ENCODE measurements around the gene NECAP2. TPM values are rescaled to one million over a fixed set of nuclear protein-coding genes. Genes with fewer than 3 reads are reported as not detected.

The NECAP2 gene
- 100 to 1,000 TPM; 123 to 132 TPM for total RNA-seq

DNA sequence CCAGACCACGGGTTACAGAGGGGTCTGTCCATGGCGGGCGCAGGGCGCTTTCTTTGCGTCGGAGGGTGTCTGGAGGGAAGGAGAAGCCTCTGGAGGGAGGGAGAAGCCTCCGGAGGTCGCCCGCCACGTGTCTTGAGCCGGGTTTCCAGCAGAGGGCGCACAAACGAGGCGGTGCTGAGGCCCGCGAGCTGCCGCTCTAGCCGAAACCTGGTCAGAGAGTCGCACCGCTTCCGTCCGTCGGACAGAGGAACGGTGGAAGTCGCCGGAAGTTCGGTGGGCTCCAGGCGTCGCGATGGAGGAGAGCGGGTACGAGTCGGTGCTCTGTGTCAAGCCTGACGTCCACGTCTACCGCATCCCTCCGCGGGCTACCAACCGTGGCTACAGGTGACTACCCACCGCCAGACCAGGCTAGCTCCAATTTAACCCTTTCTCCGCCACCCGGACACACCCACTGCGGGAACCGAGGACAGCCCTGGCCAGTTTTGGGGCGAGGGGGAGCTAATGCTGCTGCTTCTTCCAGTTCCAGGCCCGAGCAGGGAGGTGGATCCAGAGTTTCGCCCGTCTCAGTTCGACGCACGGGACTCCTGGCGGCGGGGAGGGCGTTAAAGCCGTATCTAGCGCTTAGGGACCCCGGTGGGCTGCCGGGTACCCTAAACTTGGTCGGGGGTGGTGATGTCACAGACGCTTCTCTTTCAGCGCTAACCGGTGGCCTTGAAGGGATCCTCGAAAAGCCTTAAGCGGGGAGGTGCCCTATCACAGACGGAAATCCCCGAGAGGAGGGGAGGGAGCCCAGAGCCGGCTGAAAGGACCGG lies at the start of gene NECAP2:
TSS of gene NECAP2 (plus strand) at position 255 of the 812 bp plus-strand sequence. CDS start at position 293, 38 bp downstream.
- H3K9me3 Mint-ChIP-seq = no peaks in the 10 kb centered on the region
- POLR2A ChIA-PET = interaction anchor here (1.0 to 3.9 kb wide), 19 partner anchors 9 to 607 kb away, joined by 3 to 36 read pairs (median 6); partner anchors contain the start of genes FBXO42, RNU1-1 and SZRD1
- peaks cover 38% of the 10 kb centered on the region for H3K36me3 Mint-ChIP-seq (ENCODE audit: low read depth)
- peak; percentile 94 for DNase-seq
- H3K27me3 Mint-ChIP-seq = no peaks in the 10 kb centered on the region
- peak within 1 kb of the TSS; percentile 88 for H3K27ac Mint-ChIP-seq
- H3K4me1 Mint-ChIP-seq = peaks cover 49% of the 10 kb centered on the region
- peak within 1 kb of the TSS; percentile 91 for H3K4me3 Mint-ChIP-seq
- CTCF ChIA-PET = interaction anchor here (0.6 to 3.3 kb wide), 17 partner anchors 8 to 268 kb away, joined by 3 to 15 read pairs (median 4); partner anchors contain the start of gene FBXO42

- POLR2A ChIA-PET = interaction anchor here (1.1 to 1.9 kb wide), 4 partner anchors 10 to 43 kb away, joined by 3 to 6 read pairs (median 4); no protein-coding TSS in a partner anchor
- H3K4me3 Mint-ChIP-seq = no peak overlapping the region
Measured at GRCh38 chr1:16391411-16391810, 49.1 kb upstream of the NECAP2 start.

DNA sequence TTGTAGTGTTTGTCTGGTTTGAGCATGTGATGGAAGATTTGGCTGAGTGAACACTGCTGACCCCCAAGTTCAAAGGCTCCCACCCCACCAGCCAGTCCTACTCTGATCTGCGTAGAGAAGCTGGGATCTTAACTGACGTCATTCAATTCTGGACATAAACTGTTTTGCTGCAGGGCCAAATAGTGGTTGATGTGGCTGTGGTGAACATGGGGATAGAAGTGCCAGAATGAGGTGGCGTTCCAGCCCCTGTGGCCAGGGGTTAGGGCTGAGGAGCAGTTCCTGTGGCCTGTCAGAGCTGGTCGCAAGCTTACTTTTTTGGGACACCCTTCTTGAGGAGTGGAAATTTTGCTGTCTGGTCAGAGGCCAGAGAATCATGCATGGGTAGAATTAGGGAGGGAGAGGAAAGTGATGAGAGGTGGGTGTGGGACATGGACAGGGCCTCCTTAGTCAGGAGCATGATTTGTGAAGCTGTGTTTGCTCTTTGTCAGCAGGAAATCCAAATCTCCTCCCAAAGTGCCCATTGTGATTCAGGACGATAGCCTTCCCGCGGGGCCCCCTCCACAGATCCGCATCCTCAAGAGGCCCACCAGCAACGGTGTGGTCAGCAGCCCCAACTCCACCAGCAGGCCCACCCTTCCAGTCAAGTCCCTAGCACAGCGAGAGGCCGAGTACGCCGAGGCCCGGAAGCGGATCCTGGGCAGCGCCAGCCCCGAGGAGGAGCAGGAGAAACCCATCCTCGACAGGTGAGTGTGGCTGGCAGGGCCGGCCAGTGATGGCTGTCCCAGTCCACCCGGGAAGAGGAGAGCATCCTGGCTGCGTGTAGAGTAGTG lies 47.6 kb upstream of the NECAP2 start:
- POLR2A ChIA-PET = interaction anchor here (0.7 to 1.9 kb wide), 3 partner anchors 25 to 512 kb away, joined by 3 to 6 read pairs (median 3); no protein-coding TSS in a partner anchor
- peak overlapping the region; percentile 78 for H3K27ac Mint-ChIP-seq
- CTCF ChIA-PET = no interaction called here
- no peaks in the 10 kb centered on the region for H3K9me3 Mint-ChIP-seq
- DNase-seq = no peak
- no peak overlapping the region for H3K4me3 Mint-ChIP-seq
- peaks cover 60% of the 10 kb centered on the region for H3K36me3 Mint-ChIP-seq (ENCODE audit: low read depth)
- H3K27me3 Mint-ChIP-seq = no peaks in the 10 kb centered on the region
- H3K4me1 Mint-ChIP-seq = peaks cover 52% of the 10 kb centered on the region

More at GRCh38 chr1:16391411-16391810, 49.1 kb upstream of the NECAP2 start:
- Mint-ChIP-seq H3K36me3 (ENCODE audit: low read depth) (peaks cover 46% of the 10 kb centered on the region), H3K9me3 (no peaks in the 10 kb centered on the region), H3K27me3 (no peaks in the 10 kb centered on the region), H3K4me1 (peaks cover 56% of the 10 kb centered on the region), H3K27ac (peak overlapping the region; percentile 78)
- CTCF ChIA-PET = interaction anchor here (1.2 kb wide), 1 partner anchor 49 kb away, joined by 4 read pairs; the partner anchor contains the start of gene NECAP2
- peak; percentile 25 for DNase-seq

DNA sequence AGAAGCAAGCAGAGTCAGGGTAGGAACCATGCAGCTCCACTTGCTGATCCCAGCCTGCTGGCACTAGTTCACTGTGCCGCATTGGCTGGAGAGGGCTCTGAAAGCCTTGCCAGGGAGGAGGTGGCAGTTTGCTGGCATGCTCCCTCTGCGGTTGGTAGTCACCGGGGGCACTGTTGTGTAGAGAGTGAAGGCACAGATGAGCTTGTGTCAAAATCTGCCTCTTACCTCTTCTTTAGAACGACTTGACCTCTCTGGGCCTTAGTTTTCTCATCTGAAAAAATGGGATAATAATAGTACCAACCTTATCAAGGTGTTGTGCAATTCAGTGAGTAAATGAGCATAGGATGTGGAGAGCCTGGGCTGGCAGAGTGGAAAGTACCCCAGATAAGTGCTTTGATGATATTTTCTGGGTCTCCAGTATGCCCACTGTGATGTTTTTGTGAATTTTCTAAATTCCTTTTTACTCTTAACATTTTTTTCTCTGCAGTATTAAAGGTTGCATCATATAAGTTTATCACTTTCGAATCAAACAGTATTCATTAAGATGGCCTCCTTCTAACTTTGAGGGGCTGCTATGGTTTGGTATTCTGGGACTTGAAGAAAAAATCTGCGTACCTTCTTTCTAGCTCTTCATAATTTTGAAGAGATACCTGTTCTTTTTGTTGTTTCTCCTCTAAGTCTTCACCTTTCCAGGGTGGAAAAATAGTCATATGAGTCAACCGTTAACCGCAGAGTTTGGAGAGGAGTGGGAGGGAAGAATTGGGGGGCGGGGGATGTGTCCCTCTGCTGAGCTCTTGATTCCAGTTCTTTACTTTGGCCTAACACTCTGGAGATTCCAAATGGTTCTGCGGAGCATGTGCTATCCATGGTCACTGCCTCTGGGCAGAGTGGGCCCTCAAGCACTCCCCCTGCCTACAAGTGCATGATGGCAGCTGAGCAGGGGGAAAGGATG lies 46.7 kb upstream of the NECAP2 start:
- H3K36me3 Mint-ChIP-seq (ENCODE audit: low read depth) = peaks cover 62% of the 10 kb centered on the region
- no peak for DNase-seq
- no peak overlapping the region for H3K4me3 Mint-ChIP-seq
- POLR2A ChIA-PET = interaction anchor here (1.6 kb wide), 1 partner anchor 27 kb away, joined by 3 read pairs; no protein-coding TSS in a partner anchor
- no peaks in the 10 kb centered on the region for H3K9me3 Mint-ChIP-seq
- no peaks in the 10 kb centered on the region for H3K27me3 Mint-ChIP-seq
- CTCF ChIA-PET = no interaction called here
- peaks cover 47% of the 10 kb centered on the region for H3K4me1 Mint-ChIP-seq
- H3K27ac Mint-ChIP-seq = no peak overlapping the region

DNA sequence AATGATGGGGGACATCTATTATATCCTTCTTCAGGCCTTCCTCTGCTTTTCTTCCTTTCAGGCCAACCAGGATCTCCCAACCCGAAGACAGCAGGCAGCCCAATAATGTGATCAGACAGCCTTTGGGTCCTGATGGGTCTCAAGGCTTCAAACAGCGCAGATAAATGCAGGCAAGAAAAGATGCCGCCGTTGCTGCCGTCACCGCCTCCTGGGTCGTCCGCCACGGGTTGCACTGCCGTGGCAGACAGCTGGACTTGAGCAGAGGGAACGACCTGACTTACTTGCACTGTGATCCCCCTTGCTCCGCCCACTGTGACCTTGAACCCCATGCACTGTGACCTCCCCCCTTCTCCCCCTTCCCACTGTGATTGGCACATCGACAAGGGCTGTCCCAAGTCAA lies 45.5 kb upstream of the NECAP2 start:
- ChIA-PET CTCF (no interaction called here), POLR2A (no interaction called here)
- Mint-ChIP-seq H3K36me3 (ENCODE audit: low read depth) (peaks cover 69% of the 10 kb centered on the region), H3K27ac (no peak overlapping the region), H3K9me3 (no peaks in the 10 kb centered on the region), H3K4me1 (peaks cover 41% of the 10 kb centered on the region), H3K4me3 (no peak overlapping the region), H3K27me3 (no peaks in the 10 kb centered on the region)
- no peak for DNase-seq

- POLR2A ChIA-PET = interaction anchor here (1.2 kb wide), 1 partner anchor 24 kb away, joined by 3 read pairs; no protein-coding TSS in a partner anchor
- H3K4me3 Mint-ChIP-seq = no peak overlapping the region
- H3K27ac Mint-ChIP-seq = peak overlapping the region; percentile 16
- no peaks in the 10 kb centered on the region for H3K27me3 Mint-ChIP-seq
- peaks cover 26% of the 10 kb centered on the region for H3K4me1 Mint-ChIP-seq
- peaks cover 64% of the 10 kb centered on the region for H3K36me3 Mint-ChIP-seq (ENCODE audit: low read depth)
- CTCF ChIA-PET = interaction anchor here (1.8 kb wide), 1 partner anchor 53 kb away, joined by 3 read pairs; no protein-coding TSS in a partner anchor
- no peaks in the 10 kb centered on the region for H3K9me3 Mint-ChIP-seq
- DNase-seq = no peak
Measured at GRCh38 chr1:16396591-16396990, 43.9 kb upstream of the NECAP2 start.

GRCh38 chr1:16397120-16397519 lies 43.4 kb upstream of the NECAP2 start:
- peaks cover 60% of the 10 kb centered on the region for H3K36me3 Mint-ChIP-seq (ENCODE audit: low read depth)
- CTCF ChIA-PET = interaction anchor here (1.8 kb wide), 1 partner anchor 53 kb away, joined by 3 read pairs; no protein-coding TSS in a partner anchor

GRCh38 chr1:16398371-16398953 lies 42.1 kb upstream of the NECAP2 start:
- no peak for DNase-seq
- Mint-ChIP-seq H3K4me1 (peaks cover 10% of the 10 kb centered on the region), H3K4me3 (no peak overlapping the region), H3K9me3 (no peaks in the 10 kb centered on the region), H3K27ac (no peak overlapping the region), H3K27me3 (no peaks in the 10 kb centered on the region), H3K36me3 (ENCODE audit: low read depth) (peaks cover 47% of the 10 kb centered on the region)
- POLR2A ChIA-PET = interaction anchor here (1.2 kb wide), 1 partner anchor 42 kb away, joined by 3 read pairs; the partner anchor contains the start of gene NECAP2
- CTCF ChIA-PET = no interaction called here

More at GRCh38 chr1:16397120-16397519, 43.4 kb upstream of the NECAP2 start:
- no peak for DNase-seq
- Mint-ChIP-seq H3K4me3 (no peak overlapping the region), H3K4me1 (peaks cover 21% of the 10 kb centered on the region), H3K27ac (no peak overlapping the region), H3K9me3 (no peaks in the 10 kb centered on the region), H3K27me3 (no peaks in the 10 kb centered on the region)
- POLR2A ChIA-PET = interaction anchor here (1.2 kb wide), 1 partner anchor 23 kb away, joined by 3 read pairs; no protein-coding TSS in a partner anchor

DNA sequence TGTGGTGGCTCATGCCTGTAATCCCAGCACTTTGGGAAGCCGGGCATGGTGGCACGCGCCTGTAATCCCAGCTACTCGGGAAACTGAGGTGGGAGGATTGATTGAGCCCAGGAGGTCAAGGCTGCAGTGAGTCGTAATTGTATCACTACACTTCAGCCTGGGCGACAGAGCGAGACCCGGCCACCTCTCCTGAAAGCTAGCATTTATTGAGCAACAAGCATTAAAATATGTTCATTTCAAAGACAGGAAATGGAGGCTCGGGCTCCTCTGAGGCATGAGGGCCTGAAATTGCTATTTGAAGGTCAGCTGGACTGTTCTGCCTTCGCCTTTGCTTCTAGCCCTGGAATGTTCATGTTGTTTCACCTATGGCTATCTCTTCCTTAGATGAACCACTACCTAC lies 37.8 kb upstream of the NECAP2 start:
- H3K9me3 Mint-ChIP-seq = no peaks in the 10 kb centered on the region
- H3K4me3 Mint-ChIP-seq = no peak overlapping the region
- H3K27me3 Mint-ChIP-seq = no peaks in the 10 kb centered on the region
- no peak for DNase-seq
- no peaks in the 10 kb centered on the region for H3K4me1 Mint-ChIP-seq
- POLR2A ChIA-PET = interaction anchor here (0.9 to 1.6 kb wide), 3 partner anchors 14 to 35 kb away, joined by 3 to 5 read pairs (median 5); no protein-coding TSS in a partner anchor
- CTCF ChIA-PET = interaction anchor here (0.6 kb wide), 1 partner anchor 55 kb away, joined by 3 read pairs; no protein-coding TSS in a partner anchor
- peaks cover 13% of the 10 kb centered on the region for H3K36me3 Mint-ChIP-seq (ENCODE audit: low read depth)
- H3K27ac Mint-ChIP-seq = no peak overlapping the region

GRCh38 chr1:16405441-16405840 lies 35.1 kb upstream of the NECAP2 start:
- DNase-seq = no peak
- POLR2A ChIA-PET = no interaction called here

GRCh38 chr1:16406868-16407267 lies 33.7 kb upstream of the NECAP2 start:
- no peaks in the 10 kb centered on the region for H3K36me3 Mint-ChIP-seq (ENCODE audit: low read depth)
- no peaks in the 10 kb centered on the region for H3K9me3 Mint-ChIP-seq
- no peak for DNase-seq
- H3K4me3 Mint-ChIP-seq = no peak overlapping the region
- H3K4me1 Mint-ChIP-seq = no peaks in the 10 kb centered on the region
- H3K27me3 Mint-ChIP-seq = peaks cover 5% of the 10 kb centered on the region
- ChIA-PET POLR2A (no interaction called here), CTCF (no interaction called here)
- H3K27ac Mint-ChIP-seq = no peak overlapping the region

More at GRCh38 chr1:16405441-16405840, 35.1 kb upstream of the NECAP2 start:
- Mint-ChIP-seq H3K9me3 (no peaks in the 10 kb centered on the region), H3K36me3 (ENCODE audit: low read depth) (no peaks in the 10 kb centered on the region), H3K27me3 (no peaks in the 10 kb centered on the region), H3K27ac (no peak overlapping the region), H3K4me1 (no peaks in the 10 kb centered on the region), H3K4me3 (no peak overlapping the region)
- CTCF ChIA-PET = interaction anchor here (0.7 kb wide), 1 partner anchor 35 kb away, joined by 3 read pairs; no protein-coding TSS in a partner anchor

Measured in activated CD4-positive, alpha-beta memory T cell treated with anti-CD3 and anti-CD28 coated beads, Interleukin-2, amount 10 ng/mL, durations not matched to agents 7 days and 5 days (primary cell).